ENCODE measurements around the gene CRPPA. TPM values are rescaled to one million over a fixed set of nuclear protein-coding genes. Genes with fewer than 3 reads are reported as not detected.

The CRPPA gene
- total and polyA plus RNA-seq, 2 of the 4 experiments (the other 2 are of a cell fraction): 0.67 to 1.3 TPM

GRCh38 chr7:16423761-16424160 lies 2.4 kb upstream of the CRPPA start:
- intact Hi-C loops (cut with micrococcal nuclease): loop anchor here (10.0 kb wide), 1 partner anchor 491 kb away; no protein-coding TSS in a partner anchor
- dilution Hi-C loops (cut with HindIII; ENCODE audit: low sequenced_read_pairs, unreplicated experiment): no loop called here
- H2AK5ac ChIP-seq (ENCODE audit: low read depth, low read length): no peak overlapping the region

More at GRCh38 chr7:16423761-16424160, 2.4 kb upstream of the CRPPA start:
- H3K9me1 ChIP-seq (ENCODE audit: insufficient read depth, low read length): peaks cover 11% of the 10 kb centered on the region
- no peak overlapping the region for H4K8ac ChIP-seq (ENCODE audit: low read depth in 2 of 2, low read length in 2 of 2)
- no peak overlapping the region for H3K23ac ChIP-seq (ENCODE audit: low read depth, low read length)
- DNase-seq (no peak), ATAC-seq (ENCODE audit: low read depth) (no peak)
- H3K4me1 ChIP-seq (ENCODE audit: control insufficient read depth, insufficient read depth, low read length): peaks cover 13% of the 10 kb centered on the region
- in situ Hi-C loops (cut with MboI; ENCODE audit: low sequenced_read_pairs): no loop called here
- no peak overlapping the region for H3K4me2 ChIP-seq (ENCODE audit: low read depth, low read length)
- ChIA-PET CTCF (interaction anchor here (1.1 kb wide), 1 partner anchor 125 kb away, joined by 3 read pairs; no protein-coding TSS in a partner anchor), POLR2A (ENCODE audit: unreplicated experiment) (no interaction called here)
- no peaks in the 10 kb centered on the region for H4K20me1 ChIP-seq (ENCODE audit: insufficient read depth, low read length)
- no peaks in the 10 kb centered on the region for H3K27me3 ChIP-seq (ENCODE audit: control insufficient read depth, insufficient read depth, low read length)
- TF ChIP-seq POLR2A (IDR thresholded peaks at IDR 0.05; ENCODE audit: low read depth, low read length) (no peak), CEBPB (IDR thresholded peaks at IDR 0.05; ENCODE audit: low read depth, low read length) (no peak), FOS (IDR thresholded peaks at IDR 0.05; ENCODE audit: low read depth, low read length) (no peak), MAZ (IDR thresholded peaks at IDR 0.05; ENCODE audit: borderline replicate concordance, low read depth, low read length) (no peak), MXI1 (IDR thresholded peaks at IDR 0.05; ENCODE audit: borderline replicate concordance, low read depth, low read length) (no peak), RAD21 (IDR thresholded peaks at IDR 0.05; ENCODE audit: low read length) (no peak), ELK1 (IDR thresholded peaks at IDR 0.05; ENCODE audit: borderline replicate concordance, low read depth, low read length) (no peak), BHLHE40 (IDR thresholded peaks at IDR 0.05; ENCODE audit: low read depth, low read length) (no peak), RCOR1 (IDR thresholded peaks at IDR 0.05; ENCODE audit: insufficient replicate concordance, low read length) (no peak), MAFK (IDR thresholded peaks at IDR 0.05; ENCODE audit: low read depth, low read length) (no peak)
- TF ChIP-seq, protein P1, sequence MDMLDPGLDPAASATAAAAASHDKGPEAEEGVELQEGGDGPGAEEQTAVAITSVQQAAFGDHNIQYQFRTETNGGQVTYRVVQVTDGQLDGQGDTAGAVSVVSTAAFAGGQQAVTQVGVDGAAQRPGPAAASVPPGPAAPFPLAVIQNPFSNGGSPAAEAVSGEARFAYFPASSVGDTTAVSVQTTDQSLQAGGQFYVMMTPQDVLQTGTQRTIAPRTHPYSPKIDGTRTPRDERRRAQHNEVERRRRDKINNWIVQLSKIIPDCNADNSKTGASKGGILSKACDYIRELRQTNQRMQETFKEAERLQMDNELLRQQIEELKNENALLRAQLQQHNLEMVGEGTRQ (IDR thresholded peaks at IDR 0.05; ENCODE audit: low read depth, low read length): no peak
- no peak overlapping the region for H3K9ac ChIP-seq (ENCODE audit: low read depth, low read length)
- H3K27ac ChIP-seq (ENCODE audit: insufficient read depth, low read length): no peak overlapping the region
- no peak overlapping the region; the same call in 1 of the 2 replicates for H2BK120ac ChIP-seq (ENCODE audit: low read depth, low read length)
- H2BK20ac ChIP-seq (ENCODE audit: low read depth, low read length): no peak overlapping the region
- WGBS, 2 experiments (ENCODE audit: extremely low coverage in 2 of 2, insufficient read length in 1 of 2): no CpG with 5 or more reads among the region's 1 CpG
- H3K9me3 ChIP-seq (ENCODE audit: control insufficient read depth, insufficient read depth, low read length): no peaks in the 10 kb centered on the region
- no peak overlapping the region; the same call in 1 of the 2 replicates for H3K4ac ChIP-seq (ENCODE audit: low read depth, low read length)
- no peak overlapping the region for H2BK15ac ChIP-seq (ENCODE audit: low read depth, low read length)
- no peaks in the 10 kb centered on the region for H3K36me3 ChIP-seq (ENCODE audit: control insufficient read depth, insufficient read depth, low read length)
- H3K56ac ChIP-seq (ENCODE audit: extremely low read depth, insufficient read depth, low read length): no peak overlapping the region
- no peak overlapping the region for H3K18ac ChIP-seq (ENCODE audit: low read depth, low read length)
- H3K4me3 ChIP-seq (ENCODE audit: insufficient read depth, low read depth, low read length): no peak overlapping the region
- no TSS peak for BruUV-seq (replicated peaks)
- H4K5ac ChIP-seq (ENCODE audit: low read depth, low read length): no peak overlapping the region
- H3K79me1 ChIP-seq (ENCODE audit: low read depth in 1 of 2, low read length in 2 of 2): peaks cover 0 to 8% of the 10 kb centered on the region in 2 experiments; a peak in 2 of 4 replicates
- no peak overlapping the region for H4K91ac ChIP-seq (ENCODE audit: insufficient read depth, low read depth, low read length)
- no peak overlapping the region for H2BK5ac ChIP-seq (ENCODE audit: low read depth, low read length, poor library complexity, severe bottlenecking)
- no peak overlapping the region for H3K14ac ChIP-seq (replicated peaks; ENCODE audit: low read depth, low read length)
- no peak overlapping the region for H2AFZ ChIP-seq (replicated peaks; ENCODE audit: low read length, poor library complexity)
- no peak overlapping the region for H2AK9ac ChIP-seq (replicated peaks; ENCODE audit: low read depth, low read length, poor library complexity)

All from IMR-90 (cell line).